Effector CD8-positive, alpha-beta T cell (primary cell): Measurements from ENCODE around the gene SUV39H1.

Experiments used
- DNase-seq: peaks from one replicate; lab custom pipeline; 2025; lab: John Stamatoyannopoulos, UW

The SUV39H1 gene

GRCh38 chrX:48714573-48714972 lies 18.0 kb downstream of the SUV39H1 start:
- no peak for DNase-seq

- no peak for DNase-seq
Measured at GRCh38 chrX:48715072-48715471, 18.5 kb downstream of the SUV39H1 start.

GRCh38 chrX:48715876-48716502 lies 19.5 kb downstream of the SUV39H1 start:
- DNase-seq, result no peak

GRCh38 chrX:48719958-48720357 lies 23.4 kb downstream of the SUV39H1 start:
- no peak for DNase-seq

DNA sequence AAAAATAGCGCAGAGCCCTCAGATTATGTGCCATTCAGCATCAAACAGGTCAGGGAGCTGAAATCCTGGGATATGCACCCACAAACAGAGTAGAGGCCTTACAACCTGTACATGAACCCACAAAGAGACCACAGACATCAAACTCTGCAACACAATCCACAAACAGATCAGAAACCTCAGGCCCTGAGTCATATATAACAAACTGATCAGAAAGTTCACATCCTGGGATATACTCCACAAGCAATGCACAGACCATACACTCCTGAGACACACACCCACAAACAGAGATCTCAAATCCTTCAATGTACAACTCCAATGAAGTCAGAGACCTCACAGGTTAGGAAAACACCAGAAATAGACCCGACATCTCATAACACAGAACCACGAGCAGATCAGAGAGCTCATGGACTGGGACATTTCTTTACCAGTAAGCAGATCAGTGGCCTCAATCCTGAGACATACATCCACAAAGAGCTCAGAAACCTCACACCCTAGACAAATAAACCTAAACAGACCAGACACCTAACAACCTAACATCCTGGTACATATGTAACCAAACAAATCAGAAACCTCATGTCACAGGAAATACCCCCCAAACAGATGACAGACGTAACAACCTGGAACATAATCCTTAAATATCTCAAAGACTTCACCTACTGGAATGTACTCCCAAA lies 24.2 kb downstream of the SUV39H1 start:
- DNase-seq, result no peak

GRCh38 chrX:48721916-48722315 lies 25.4 kb downstream of the SUV39H1 start:
- DNase-seq, result no peak

DNA sequence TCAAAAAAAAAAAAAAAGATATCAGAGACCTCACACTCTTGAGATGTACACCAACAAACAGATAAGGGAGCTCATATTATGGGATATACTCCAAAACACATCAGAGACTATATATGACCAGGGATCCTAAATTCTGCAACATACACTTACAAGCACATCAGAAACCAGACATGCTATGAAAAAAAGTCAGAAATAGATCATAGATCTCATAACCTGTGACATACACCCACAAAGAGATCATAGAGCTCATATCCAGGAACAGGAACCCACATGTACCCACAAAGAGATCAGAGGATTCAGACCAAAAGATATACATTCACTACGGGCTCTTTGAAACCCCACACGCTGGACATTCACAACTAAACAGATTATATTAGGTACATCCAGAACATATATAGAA lies 30.1 kb downstream of the SUV39H1 start:
- DNase-seq, result no peak

- no peak for DNase-seq
Measured at GRCh38 chrX:48728653-48729052, 32.1 kb downstream of the SUV39H1 start.

GRCh38 chrX:48736303-48736702 lies 39.8 kb downstream of the SUV39H1 start:
- no peak for DNase-seq

DNA sequence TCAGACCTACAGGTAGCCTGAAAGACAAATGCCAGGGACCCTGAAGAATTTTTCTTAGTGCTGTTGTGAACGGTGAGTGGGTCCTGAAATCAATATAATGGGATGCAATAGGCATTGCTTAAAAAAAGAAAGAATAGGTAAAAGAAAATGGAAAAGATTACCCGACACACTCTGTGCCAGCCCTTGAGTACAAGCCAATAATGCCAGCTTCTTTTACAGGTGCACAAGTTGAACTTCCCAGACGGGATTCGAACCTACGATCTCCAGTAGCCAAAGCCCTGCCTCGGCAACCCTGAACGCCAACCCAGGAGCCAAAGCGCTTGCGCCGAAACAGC lies 40.3 kb downstream of the SUV39H1 start:
- no peak for DNase-seq

GRCh38 chrX:48737213-48737938 lies 40.8 kb downstream of the SUV39H1 start:
- DNase-seq, result peak; percentile 74

DNA sequence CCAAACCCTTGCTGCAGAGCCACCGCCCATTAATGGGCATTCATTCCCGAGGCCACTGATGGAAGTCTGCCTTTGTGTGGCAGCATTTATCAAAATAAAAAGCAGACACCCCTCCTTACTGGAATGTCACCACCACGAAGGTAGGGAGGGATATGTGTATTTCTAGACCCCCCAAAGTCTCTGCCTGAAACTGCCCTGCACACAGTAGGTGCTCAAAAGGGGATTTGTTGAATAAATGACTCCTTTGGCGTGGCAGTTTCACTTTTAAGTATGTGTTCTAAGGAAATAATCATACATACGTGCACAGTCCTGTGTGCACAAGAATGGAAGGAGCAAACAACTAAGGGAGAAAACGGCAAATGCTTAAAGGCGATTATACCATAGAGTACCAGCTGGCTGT lies 41.4 kb downstream of the SUV39H1 start:
- no peak for DNase-seq

DNA sequence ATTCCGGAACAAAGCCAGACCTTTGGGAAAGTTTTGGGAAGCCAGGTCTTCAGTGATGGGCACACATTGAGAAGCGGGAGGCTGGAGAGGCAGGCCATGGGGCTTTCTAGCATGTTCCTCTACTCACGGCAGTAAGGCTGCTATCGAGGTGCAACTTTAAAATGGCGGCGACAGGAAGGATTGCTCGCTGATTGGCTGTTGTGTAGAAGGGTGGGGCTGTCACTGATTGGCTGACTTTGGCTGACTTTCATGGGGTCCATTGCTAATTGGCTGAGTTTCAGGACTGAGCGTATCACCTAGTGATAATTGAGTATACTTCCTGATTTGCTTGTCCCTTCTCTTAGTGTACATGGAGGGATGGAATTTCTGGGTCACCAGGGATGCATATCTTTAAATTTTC lies 45.3 kb downstream of the SUV39H1 start:
- no peak for DNase-seq

DNA sequence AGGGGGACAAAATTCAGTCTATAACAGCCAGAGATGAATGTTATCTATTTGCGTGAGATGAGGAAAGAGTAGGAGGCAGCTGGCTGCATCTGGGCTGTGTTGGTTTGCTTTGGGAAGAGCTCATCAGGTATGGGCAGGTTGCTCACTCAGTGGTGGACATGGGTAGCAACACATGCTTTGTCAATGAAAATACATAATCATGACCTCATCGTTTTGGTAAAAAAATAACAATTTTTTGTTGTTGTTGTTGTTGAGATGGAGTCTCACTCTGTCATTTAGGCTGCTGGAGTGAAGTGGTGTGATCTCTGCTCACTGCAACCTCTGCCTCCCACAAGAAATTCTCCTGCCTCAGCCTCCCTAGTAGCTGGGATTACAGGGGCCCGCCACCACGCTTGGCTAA lies 48.7 kb downstream of the SUV39H1 start:
- DNase-seq, result no peak

GRCh38 chrX:48747415-48748016 lies 51.0 kb downstream of the SUV39H1 start:
- DNase-seq, result no peak

DNA sequence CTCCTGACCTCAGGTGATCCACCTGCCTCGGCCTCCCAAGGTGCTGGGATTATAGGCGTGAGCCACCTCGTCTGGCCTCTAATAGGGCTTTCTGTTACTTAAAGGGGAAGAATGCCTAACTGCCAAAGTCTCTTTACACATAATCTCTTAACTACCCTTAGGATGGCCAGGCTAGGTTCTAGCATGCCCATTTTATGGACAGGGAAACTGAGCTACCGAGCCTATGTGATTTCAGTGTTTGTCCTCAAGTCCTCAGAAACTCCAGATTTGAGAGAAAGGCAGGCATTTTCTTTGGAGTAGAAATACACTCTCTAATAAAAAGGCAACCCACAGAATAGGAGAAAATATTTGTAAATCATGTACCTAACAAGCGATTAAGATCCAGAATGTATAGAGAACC lies 52.6 kb downstream of the SUV39H1 start:
- DNase-seq, result no peak

- no peak for DNase-seq
Measured at GRCh38 chrX:48751343-48751742, 54.8 kb downstream of the SUV39H1 start.

DNA sequence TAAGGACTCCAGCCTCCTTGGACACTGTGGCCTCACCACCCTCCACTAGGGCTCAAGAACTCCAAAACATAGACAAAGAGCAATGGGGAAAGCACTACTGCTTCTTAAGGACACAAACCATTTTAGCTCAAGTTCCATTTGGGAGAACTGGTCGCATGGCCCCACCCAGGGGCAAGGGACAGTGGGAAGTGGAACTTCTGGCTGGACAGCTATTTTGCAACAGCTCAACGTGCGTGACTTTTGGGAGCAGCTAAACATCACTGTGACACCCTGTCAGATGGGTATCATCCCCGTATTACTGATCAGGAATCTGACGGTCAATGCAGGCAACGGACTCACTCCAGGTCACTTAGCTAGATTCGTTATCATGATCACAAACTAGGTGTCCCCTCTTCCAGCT lies 56.0 kb downstream of the SUV39H1 start:
- no peak for DNase-seq

DNA sequence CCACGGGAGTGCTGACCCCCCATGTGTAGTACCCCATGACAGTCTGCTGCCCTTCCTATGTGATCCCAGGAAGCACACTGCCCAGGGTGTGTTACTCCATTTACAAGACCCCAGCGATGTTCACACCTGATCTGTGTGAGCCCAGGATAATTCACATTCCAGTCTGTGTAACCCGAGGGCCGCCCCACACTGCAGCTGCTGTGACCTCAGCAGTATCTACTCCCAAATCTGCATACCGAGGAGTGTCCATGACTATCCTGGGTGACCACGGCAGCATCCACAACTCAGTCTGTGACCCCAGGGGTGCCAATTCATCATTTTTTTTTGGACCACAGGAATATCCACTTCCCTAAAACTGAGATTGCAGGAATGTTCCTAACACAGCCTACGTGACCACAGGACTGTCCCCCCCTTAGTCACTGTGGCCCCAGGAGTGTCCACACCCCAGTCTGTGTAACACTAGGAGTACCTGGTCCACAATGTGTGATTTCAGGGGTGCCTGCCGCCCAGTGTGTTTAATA lies 57.2 kb downstream of the SUV39H1 start:
- no peak for DNase-seq

DNA sequence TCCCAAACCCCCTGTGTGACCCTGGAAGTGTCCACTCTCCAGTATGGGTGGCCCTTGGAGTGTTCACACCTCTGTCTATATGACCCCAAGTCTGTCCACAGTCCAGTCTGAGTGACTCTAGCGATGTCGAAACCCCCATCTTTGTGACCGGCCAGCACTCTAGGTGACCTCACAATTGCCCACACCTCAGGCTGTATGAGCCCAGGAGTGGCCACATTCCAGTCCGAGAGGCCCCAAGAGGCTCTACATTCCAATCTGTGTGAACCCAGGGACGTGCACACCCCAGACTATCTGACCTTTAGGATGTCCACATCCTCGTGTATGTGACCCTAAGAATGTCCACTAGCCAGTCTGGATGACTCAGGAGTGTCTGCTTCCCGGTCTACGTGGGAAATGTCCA lies 57.7 kb downstream of the SUV39H1 start:
- no peak for DNase-seq
